LNCAP (cell line): ENCODE data around the gene CLIC5.

Source experiments
- TF ChIP-seq, protein P1 (sequence below): fragments of 450-650 bp; IDR thresholded peaks from 2 replicates; pipeline ENCODE4 v1.5.1; 2017; ENCODE audit warnings: mild to moderate bottlenecking

CLIC5 gene

DNA sequence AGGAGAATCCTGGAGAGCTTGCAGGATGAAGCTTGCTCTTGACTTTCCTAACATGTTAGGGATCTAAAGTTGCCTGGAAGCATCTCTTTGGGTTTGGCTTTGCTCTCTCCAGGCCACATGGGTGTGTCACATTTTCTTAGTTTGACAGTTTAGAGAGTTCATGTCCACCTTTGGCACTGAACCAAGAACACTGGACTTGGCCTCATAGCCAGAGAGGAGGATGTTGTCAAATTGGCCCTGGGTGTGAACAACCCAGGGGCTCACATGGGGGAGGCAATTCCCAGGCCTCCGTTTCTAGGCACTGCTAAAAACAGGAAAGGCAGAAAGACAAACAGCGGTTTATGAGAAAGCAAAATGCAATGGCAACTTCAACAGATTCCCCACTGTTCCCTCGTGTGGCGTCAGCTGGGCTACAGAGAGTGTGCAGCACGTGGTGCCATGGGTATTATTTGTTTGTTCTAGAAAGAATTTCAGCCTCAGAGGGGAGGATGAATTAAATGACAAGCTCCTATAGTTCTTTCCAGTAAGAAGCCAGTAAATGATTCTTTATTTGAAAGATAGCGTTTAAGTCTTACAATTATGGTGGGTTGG is 93.9 kb downstream of the CLIC5 start:
- TF ChIP-seq, protein P1, sequence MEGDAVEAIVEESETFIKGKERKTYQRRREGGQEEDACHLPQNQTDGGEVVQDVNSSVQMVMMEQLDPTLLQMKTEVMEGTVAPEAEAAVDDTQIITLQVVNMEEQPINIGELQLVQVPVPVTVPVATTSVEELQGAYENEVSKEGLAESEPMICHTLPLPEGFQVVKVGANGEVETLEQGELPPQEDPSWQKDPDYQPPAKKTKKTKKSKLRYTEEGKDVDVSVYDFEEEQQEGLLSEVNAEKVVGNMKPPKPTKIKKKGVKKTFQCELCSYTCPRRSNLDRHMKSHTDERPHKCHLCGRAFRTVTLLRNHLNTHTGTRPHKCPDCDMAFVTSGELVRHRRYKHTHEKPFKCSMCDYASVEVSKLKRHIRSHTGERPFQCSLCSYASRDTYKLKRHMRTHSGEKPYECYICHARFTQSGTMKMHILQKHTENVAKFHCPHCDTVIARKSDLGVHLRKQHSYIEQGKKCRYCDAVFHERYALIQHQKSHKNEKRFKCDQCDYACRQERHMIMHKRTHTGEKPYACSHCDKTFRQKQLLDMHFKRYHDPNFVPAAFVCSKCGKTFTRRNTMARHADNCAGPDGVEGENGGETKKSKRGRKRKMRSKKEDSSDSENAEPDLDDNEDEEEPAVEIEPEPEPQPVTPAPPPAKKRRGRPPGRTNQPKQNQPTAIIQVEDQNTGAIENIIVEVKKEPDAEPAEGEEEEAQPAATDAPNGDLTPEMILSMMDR, result no peak

DNA sequence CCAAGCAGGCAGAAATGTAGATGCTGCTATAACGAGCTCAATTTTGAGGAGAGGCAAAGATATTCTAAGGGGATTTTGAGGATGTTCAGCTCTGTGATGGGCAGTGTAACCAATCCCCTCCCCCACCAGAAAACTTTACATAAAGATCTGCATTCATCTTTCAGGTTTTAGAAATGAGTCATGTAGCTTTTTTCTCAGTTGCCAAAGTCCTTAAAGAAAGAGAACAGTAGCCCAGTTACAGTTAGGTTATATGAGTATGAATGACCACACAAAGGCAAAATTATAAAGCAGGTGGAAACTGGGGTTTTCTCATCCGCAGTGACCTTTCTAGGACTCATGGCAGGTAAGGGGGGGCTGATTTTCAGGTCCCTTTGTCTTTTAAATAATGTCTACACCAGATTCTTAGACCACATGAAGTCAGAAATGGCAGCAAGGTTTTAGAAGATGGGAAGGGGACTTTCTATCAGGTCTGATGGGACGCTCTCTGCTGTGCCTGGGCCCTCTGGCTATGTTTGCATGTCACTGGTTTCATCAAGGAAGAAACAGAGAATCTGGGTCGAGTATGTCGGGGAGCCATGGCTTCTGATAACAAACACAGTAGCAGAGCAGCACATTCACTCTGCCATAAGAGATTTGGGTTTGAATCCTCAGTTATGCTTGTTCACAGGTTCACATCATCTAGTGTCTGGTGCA is 94.7 kb downstream of the CLIC5 start:
- TF ChIP-seq, protein P1, result no peak

DNA sequence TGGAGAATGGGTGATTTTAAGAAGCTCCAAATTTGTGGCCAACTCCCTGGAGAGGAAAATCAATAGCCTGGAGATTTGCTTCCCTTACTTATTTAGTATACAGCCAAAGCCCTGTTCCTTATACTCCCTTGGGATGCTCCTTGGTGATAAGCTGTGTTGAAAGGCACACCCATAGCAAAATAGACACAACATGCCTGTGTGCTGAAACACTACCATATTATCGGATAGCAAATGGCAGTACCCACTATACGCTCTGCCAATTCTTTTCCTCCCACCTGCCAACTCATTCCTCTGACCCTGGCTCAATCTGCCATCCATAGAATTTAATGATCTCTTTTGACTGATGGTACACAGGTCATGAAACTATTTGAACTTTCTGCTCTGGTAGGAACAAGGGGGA is 98.2 kb downstream of the CLIC5 start:
- TF ChIP-seq, protein P1, result no peak

DNA sequence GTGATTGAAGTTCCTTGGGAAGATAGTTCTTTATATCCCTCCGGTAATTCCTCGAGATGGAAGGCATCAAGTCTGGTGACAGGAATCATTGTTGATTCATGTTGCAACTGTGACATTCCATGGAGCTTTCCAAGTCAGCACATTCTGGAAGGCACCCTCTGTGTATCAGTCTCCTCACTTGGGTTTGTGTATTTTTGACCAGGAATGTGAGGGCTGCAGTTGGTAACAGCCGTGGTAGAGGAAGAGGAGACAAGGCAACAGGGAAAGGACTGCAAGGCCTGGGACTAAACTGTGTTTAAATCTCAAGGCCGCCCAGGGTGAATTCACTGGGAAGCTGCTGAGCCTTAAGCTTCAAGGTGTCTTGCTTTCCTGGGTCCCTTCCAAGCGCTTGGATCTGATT is 99.0 kb downstream of the CLIC5 start:
- TF ChIP-seq, protein P1, result no peak

DNA sequence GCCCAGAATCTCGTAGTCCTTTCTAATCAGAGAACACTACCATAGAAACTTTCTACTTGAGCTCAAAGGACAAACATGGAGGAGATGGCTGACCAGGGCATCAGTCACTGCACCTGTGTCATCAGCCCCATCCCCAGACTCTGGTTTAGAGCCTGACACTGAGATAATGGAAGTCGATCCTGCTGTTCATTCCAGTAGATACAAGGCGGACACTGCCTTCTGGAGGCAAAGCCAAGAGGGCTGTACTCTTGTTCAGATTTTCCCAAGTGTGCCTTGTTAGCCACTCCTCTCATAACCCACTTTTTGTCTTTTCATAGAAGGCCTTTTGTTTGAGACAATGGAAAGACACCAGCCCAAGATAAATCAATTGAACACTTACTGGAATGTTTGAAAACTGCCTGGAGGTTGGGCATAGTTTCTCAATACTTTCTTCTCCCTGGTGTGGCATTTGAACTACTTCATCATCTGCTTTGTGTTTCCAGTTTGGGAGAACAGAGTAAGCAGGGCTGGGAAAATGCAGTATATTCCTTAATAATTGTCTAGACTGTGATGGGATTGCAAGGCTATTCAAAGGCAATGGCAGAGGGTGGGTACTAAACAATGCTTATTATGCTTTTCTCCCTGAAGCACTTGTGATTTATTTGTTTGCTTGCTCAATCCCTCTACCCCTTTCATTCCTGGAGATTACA is 99.7 kb downstream of the CLIC5 start:
- TF ChIP-seq, protein P1, result no peak

DNA sequence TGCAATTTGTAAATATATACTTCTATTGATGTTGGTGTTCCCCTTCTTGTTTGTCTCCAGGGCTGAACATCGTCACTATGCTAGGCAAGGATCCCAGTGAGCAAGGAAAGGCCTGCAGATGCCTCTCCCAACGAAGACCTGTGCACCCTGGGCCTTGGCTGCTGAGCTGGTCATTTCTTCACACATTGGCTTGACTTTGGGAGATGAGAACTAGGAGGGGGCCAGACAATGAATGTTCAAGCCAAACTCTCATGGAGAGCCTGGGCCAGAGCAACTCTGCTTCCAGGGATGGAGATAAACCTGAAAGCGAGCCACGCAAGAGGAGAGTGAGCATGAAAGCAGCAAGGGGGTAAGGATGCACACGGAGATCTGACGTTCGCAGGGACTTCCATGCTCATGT is 104.0 kb downstream of the CLIC5 start:
- TF ChIP-seq, protein P1, result no peak

DNA sequence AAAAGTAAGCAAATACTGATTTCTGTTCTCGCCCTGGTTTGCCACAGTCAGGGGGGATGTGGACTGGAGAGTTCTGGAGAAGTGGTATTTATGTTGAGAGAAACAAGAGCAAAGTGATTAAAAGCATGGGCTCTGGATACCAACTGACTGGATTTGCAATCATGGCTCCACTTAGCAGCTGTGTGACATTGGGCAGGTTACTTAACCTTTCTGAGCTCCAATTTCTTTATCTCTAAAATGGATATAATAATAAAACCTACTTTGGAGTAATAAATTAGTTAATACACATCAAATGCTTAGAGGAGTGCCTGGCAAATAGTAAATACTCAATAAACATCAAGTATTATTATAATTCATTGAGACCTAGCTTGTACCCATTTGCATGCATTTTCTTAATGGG is 111.7 kb downstream of the CLIC5 start:
- TF ChIP-seq, protein P1, result no peak
